Measurements from ENCODE around the gene FAR1.

FAR1 gene

DNA sequence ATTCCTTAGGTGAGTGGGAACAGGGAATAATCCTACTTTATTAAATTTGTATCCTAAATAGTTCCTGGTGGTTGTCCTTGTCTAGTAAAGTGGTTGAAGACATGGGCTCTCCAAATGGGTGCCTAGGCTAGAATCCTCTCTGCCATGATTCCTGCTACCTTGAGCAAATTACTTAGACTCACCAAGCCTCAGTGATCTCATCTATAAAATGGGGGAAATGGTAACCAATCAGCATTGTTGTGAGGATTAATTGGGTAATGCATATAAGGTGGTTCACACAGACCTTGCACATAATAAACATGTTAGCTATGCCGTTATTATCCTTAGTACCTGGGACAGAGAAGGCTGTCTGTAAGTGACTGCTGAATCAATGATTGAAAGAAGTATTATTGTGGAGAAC is 109.9 kb downstream of the FAR1 start:
- no peak for DNase-seq

DNA sequence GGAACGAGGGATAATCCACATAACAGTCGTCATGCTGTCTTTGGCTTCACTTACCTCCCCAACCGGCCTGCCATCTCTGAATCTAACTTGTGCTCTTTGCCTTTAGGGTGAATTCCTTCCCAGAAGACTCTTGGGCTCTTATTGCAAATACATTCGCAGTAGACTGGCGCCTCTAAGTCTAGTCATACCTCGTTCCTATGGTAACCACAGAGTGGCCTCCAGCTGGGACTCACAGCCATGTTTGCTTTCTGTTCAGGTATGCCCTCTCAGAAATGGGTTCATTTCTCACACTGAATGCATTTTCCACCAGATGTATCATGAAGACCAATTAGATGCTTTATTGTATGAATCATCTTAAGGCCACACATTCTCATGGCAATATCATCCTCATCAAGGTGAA is 112.7 kb downstream of the FAR1 start:
- DNase-seq: no peak

Measured in CD4-positive, alpha-beta T cell treated with Interleukin-12 subunit alpha and Interleukin-12 subunit beta, for 1 hour (primary cell).